M059J (cell line): Measurements from ENCODE around the gene EDC3. TPM values are rescaled to one million over a fixed set of nuclear protein-coding genes. Genes with fewer than 3 reads are reported as not detected.
"Not testable (repeated sequence)": the region's sequence is repeated elsewhere in the genome, so short reads cannot be mapped to it uniquely, and the experiment has no call there.

ENCODE experiments used
- DNase-seq: peaks from one replicate; pipeline ENCODE4 v3.0.0-alpha.2; 2012; ENCODE audit warnings: low read depth
- total RNA-seq: library from RNA; depleted of rRNA; stranded (reverse); fragments of >200 nt; shearing (Covaris generic); gene quantifications from 2 replicates; pipeline ENCODE4 v1.2.3, GENCODE V29; 2014

EDC3 gene
- total RNA-seq, 1 experiment from 2014 or later, result 9.8 TPM

- no peak for DNase-seq
Measured at GRCh38 chr15:74710319-74711094, 14.7 kb upstream of the EDC3 start.

DNA sequence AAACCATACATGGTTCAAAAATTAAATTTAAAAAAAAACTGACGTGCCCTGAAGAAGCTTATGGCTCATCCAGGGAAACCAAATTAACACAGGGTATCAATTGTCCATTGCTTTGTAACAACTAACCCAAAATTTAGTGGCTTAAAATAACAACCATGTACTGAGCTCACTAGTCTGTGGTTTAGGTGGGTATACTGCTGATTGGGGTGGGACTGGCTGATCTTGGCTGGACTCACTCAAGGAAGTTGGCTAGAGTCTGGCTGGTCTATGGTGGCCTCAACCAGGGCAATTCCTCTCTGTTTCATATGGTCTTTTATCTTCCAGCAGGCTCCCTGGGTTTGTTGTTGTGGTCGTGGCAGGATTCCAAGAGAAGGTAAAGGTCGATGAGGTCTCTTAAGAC is 14.1 kb upstream of the EDC3 start:
- DNase-seq, result no peak

DNA sequence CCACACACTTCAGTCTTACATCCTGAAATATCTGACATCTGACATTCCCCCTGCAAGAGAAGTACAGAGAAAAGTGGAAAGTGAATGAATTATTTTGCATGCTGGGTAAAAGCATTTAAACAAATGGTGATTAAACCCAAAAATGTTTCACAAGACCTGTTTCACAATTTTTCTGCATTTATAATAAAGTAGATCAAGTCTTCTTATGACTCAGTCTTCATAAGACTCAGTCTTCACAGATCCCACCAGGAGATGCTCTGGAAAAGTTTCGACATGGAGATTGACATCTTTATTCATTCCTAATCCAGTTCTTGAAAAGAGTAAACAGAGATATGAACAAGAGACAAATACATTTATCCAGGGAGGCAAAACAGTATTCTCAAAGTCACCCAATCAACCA is 13.2 kb upstream of the EDC3 start:
- no peak for DNase-seq

GRCh38 chr15:74696808-74697207 is 984 bp upstream of the EDC3 start:
- no peak for DNase-seq

GRCh38 chr15:74696398-74696729 is 540 bp upstream of the EDC3 start:
- no peak for DNase-seq

DNA sequence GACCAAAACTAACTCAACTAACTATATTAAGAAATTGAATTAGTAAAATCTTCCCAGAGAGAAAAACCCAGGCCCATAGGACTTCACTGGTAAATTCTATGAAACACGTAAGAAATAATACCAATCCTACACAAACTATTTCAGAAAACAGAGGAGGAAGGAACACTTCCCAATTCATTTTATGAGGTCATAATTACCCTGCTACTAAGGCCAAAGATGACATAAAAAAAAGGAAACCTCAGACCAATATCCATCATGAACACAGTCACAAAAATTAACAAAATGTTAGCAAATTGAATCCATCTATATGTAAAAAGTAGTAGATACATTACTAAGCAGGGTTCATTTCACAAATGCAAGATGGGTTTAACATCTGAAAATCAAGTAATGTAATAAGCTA is 3.5 kb downstream of the EDC3 start:
- no peak for DNase-seq

- DNase-seq, result no peak
Measured at GRCh38 chr15:74683758-74684157, 12.1 kb downstream of the EDC3 start.

GRCh38 chr15:74682954-74683353 is 12.9 kb downstream of the EDC3 start:
- DNase-seq, result peak; percentile 23

- DNase-seq, result no peak
Measured at GRCh38 chr15:74680456-74680855, 15.4 kb downstream of the EDC3 start.

DNA sequence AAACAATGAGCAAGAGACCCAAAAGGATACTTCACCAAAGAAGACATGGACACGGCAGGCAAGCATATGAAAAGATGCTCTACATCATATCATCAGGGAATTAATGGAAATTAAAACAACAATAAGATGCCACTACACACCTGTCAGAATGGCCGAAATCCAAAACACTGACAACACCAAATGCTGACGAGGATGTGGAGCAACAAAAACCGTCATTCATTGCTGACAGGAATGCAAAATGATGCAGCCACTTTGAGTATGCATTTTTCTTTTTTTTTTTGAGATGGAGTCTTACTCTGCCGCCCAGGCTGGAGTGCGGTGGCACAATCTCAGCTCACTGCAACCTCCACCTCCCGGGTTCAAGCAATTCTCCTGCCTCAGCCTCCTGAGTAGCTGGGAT is 19.0 kb downstream of the EDC3 start:
- DNase-seq, result no peak

DNA sequence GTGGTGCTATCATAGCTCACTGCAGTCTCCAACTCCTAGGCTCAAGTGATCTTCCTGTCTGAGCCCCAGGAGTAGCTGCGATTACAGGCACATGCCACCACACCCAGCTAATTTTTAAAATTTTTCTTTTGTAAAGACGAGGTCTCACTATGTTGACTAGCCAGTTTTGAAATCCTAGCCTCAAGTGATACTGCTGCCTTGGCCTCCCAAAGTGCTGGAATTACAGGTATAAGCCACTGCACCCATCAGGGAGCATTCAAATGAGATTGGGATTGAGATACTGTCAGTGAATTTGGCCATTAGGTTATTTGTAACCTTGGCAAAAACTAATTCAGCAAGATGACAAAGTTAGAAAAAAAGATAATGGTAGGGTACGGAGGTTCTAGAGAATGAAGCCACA is 21.7 kb downstream of the EDC3 start:
- no peak for DNase-seq

DNA sequence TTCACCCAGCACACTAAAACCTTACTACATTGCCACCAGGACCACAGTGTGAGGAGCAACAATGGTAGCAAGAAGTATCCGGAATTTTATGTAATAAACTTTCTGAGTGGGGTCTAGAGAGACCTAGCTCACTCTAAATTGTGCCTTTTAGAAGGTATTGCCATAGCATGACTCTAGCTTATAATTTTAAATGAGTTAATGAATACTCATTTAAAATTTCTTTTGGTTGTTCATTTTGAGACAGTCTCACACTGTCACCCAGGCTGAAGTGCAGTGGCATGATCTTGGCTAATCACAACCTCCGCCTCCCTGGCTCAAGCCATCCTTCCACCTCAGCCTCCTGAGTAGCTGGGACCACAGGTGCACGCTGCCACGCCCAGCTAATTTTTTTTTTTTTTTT is 26.2 kb downstream of the EDC3 start:
- DNase-seq, result no peak

DNA sequence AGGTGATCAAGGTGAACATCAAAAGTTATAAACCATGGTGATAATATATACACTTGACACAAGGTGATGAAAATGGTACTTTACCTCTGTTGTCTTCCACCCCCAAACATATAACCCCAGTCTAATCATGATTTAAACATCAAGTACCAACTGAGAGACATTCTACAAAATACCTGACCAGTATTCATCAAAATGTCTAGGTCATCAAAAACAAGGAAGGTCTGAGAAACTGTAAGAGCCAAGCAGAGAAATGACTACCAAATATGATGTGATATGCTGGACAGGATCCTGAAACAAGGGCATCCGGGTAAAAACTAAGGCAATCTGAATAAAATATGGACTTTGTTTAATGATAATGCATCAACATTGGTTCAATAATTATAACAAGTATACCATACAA is 27.8 kb downstream of the EDC3 start:
- DNase-seq, result no peak

DNA sequence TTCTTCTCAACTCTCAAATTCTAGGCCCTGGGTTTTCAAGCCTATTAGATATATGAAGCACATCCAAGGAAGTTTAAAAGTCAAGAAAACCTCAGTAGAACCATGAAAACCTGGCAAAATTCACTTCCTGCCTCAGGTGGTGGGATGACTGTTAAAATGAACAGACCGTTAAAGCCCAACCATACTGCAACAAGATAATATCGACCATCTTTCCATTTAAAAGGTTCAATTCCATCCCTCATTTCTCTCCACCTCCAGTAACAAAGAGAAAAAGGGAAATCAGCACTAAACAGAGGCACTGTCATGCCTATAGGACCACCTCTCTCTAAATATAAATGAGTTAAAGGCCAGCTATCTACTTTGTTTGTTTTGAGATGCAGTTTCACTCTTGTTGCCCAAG is 31.2 kb downstream of the EDC3 start:
- no peak for DNase-seq

GRCh38 chr15:74664028-74664616 is 31.7 kb downstream of the EDC3 start:
- peak; percentile 11 for DNase-seq

DNA sequence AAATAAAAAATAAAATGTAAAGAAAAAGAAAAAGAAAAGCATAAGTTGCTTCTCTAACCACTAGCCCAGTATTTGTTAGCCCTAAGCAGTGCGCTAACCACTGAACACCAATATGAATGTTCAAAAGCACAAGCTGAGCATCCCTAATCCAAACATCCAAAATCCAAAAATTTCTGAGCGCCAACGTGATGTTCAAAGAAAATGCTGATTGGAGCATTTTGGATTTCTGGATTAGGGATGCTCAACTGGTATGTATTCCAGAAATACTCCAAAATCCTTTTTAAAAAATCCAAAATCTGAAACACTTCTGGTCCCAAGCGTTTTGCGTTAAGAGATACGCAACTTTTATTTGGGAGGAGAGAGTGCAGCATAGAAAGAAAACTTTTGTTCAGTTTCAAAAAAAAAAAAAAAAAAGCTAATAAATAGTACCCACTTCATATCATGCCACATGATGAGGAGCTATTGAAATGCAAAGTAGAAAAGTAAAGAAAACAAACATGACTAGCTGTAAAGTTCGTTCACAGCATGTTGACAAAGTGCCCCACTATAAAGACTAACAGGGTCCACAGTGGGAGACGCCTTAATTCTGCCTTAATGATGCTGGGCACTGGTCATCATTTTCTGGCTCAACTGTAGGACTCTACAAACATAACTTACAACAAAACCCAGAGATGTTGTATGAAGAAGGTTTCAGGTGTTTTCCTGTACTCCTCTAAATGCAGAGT is 32.4 kb downstream of the EDC3 start:
- no peak for DNase-seq

GRCh38 chr15:74662064-74662860 is 33.6 kb downstream of the EDC3 start:
- DNase-seq, result no peak

- not testable (repeated sequence) for DNase-seq
Measured at GRCh38 chr15:74661280-74661679, 34.5 kb downstream of the EDC3 start.

DNA sequence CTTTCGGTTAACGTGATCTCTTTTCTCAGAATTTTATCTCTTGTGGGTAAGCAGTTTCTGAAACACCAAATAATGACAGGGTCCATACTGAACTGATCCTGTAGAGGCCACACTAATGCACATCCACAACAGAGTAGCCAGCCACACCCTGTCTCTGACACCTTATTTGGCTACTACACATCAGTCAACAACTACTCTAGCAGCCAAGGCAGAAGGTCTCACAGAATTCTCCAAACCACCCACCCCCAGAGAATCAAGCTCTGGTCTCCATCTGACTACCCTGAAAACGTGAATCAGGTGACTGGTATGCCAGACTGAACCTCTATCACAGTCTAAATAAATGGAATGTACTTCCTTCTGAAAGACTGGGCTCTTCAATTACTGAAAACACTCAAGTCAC is 38.0 kb downstream of the EDC3 start:
- DNase-seq, result peak; percentile 8

GRCh38 chr15:74656935-74657535 is 38.8 kb downstream of the EDC3 start:
- no peak for DNase-seq

GRCh38 chr15:74655424-74655823 is 40.4 kb downstream of the EDC3 start:
- DNase-seq, result no peak
